GM18517 (cell line): ENCODE results near the gene DAGLB.
"Not testable (repeated sequence)": the region's sequence is repeated elsewhere in the genome, so short reads cannot be mapped to it uniquely, and the experiment has no call there.

Experiments
- ATAC-seq: cut with Tn5 transposase; IDR thresholded peaks from one replicate; pipeline ENCODE4 v1.9.1; 2021; ENCODE audit warnings: mild to moderate bottlenecking, moderate library complexity; ENCODE audit not compliant: unreplicated experiment

Gene DAGLB

GRCh38 chr7:6463609-6464008, 15.9 kb upstream of the DAGLB start:
- not testable (repeated sequence) for ATAC-seq

- no peak for ATAC-seq
Observed at GRCh38 chr7:6461946-6462550, 14.3 kb upstream of the DAGLB start.

- no peak for ATAC-seq
Observed at GRCh38 chr7:6460990-6461584, 13.3 kb upstream of the DAGLB start.

- ATAC-seq, result no peak
Observed at GRCh38 chr7:6460303-6460702, 12.5 kb upstream of the DAGLB start.

- not testable (repeated sequence) for ATAC-seq
Observed at GRCh38 chr7:6458676-6459075, 10.9 kb upstream of the DAGLB start.

GRCh38 chr7:6453734-6454133, 6.0 kb upstream of the DAGLB start:
- no peak for ATAC-seq

- no peak for ATAC-seq
Observed at GRCh38 chr7:6451224-6451705, 3.5 kb upstream of the DAGLB start.

- not testable (repeated sequence) for ATAC-seq
Observed at GRCh38 chr7:6450591-6450990, 2.8 kb upstream of the DAGLB start.

- not testable (repeated sequence) for ATAC-seq
Observed at GRCh38 chr7:6449884-6450283, 2.1 kb upstream of the DAGLB start.

- ATAC-seq, result no peak
Observed at GRCh38 chr7:6448943-6449543, 1.3 kb upstream of the DAGLB start.

- peak; percentile 23 for ATAC-seq
Observed at GRCh38 chr7:6446838-6447580, 745 bp downstream of the DAGLB start.

GRCh38 chr7:6444516-6445269, 3.1 kb downstream of the DAGLB start:
- no peak for ATAC-seq

GRCh38 chr7:6443372-6443941, 4.3 kb downstream of the DAGLB start:
- no peak for ATAC-seq

GRCh38 chr7:6442114-6442513, 5.6 kb downstream of the DAGLB start:
- no peak for ATAC-seq

GRCh38 chr7:6440381-6440780, 7.4 kb downstream of the DAGLB start:
- ATAC-seq, result no peak

- no peak for ATAC-seq
Observed at GRCh38 chr7:6438427-6438826, 9.3 kb downstream of the DAGLB start.

- ATAC-seq, result no peak
Observed at GRCh38 chr7:6437251-6437650, 10.5 kb downstream of the DAGLB start.

- ATAC-seq, result no peak
Observed at GRCh38 chr7:6436385-6436685, 11.4 kb downstream of the DAGLB start.

GRCh38 chr7:6435486-6436384, 12.0 kb downstream of the DAGLB start:
- ATAC-seq, result peak; percentile 75
